ENCODE data around the gene CNTRL.
"Not testable (repeated sequence)": the region's sequence is repeated elsewhere in the genome, so short reads cannot be mapped to it uniquely, and the experiment has no call there.

The CNTRL gene

GRCh38 chr9:121133104-121133816 lies 58.5 kb downstream of the CNTRL start:
- peak; percentile 78 for DNase-seq

GRCh38 chr9:121135642-121136041 lies 60.9 kb downstream of the CNTRL start:
- no peak for DNase-seq

GRCh38 chr9:121138561-121138960 lies 63.8 kb downstream of the CNTRL start:
- no peak for DNase-seq

- no peak for DNase-seq
Measured at GRCh38 chr9:121138973-121139372, 64.2 kb downstream of the CNTRL start.

GRCh38 chr9:121140162-121140561 lies 65.4 kb downstream of the CNTRL start:
- no peak for DNase-seq

- DNase-seq: no peak
Measured at GRCh38 chr9:121141306-121141705, 66.6 kb downstream of the CNTRL start.

- DNase-seq: no peak
Measured at GRCh38 chr9:121141706-121142105, 67.0 kb downstream of the CNTRL start.

- DNase-seq: no peak
Measured at GRCh38 chr9:121143771-121144170, 69.0 kb downstream of the CNTRL start.

- DNase-seq: no peak
Measured at GRCh38 chr9:121144482-121144881, 69.7 kb downstream of the CNTRL start.

GRCh38 chr9:121150188-121150587 lies 75.4 kb downstream of the CNTRL start:
- no peak for DNase-seq

GRCh38 chr9:121153642-121154041 lies 78.9 kb downstream of the CNTRL start:
- no peak for DNase-seq

- DNase-seq: no peak
Measured at GRCh38 chr9:121154782-121155181, 80.0 kb downstream of the CNTRL start.

GRCh38 chr9:121156263-121156731 lies 81.5 kb downstream of the CNTRL start:
- no peak for DNase-seq

GRCh38 chr9:121157939-121158338 lies 83.2 kb downstream of the CNTRL start:
- DNase-seq: no peak

GRCh38 chr9:121160025-121160424 lies 85.3 kb downstream of the CNTRL start:
- no peak for DNase-seq

- DNase-seq: no peak
Measured at GRCh38 chr9:121168052-121168451, 93.3 kb downstream of the CNTRL start.

- no peak for DNase-seq
Measured at GRCh38 chr9:121169094-121169601, 94.4 kb downstream of the CNTRL start.

GRCh38 chr9:121171236-121171635 lies 96.5 kb downstream of the CNTRL start:
- DNase-seq: no peak

- no peak for DNase-seq
Measured at GRCh38 chr9:121172726-121173487, 98.2 kb downstream of the CNTRL start.

- no peak for DNase-seq
Measured at GRCh38 chr9:121173501-121173900, 98.7 kb downstream of the CNTRL start.

GRCh38 chr9:121178676-121179372 lies 104.1 kb downstream of the CNTRL start:
- no peak for DNase-seq

GRCh38 chr9:121179373-121179721 lies 104.6 kb downstream of the CNTRL start:
- not testable (repeated sequence) for DNase-seq

GRCh38 chr9:121179930-121180681 lies 105.4 kb downstream of the CNTRL start:
- DNase-seq: no peak

Measured in activated T-cell treated with anti-CD3 and anti-CD28 coated beads, Interleukin-2, amount 50 U/mL, for 1 hour (primary cell).